Gastrocnemius medialis (tissue), 4 donors: Measurements from ENCODE around the gene ZFYVE27. TPM values are rescaled to one million over a fixed set of nuclear protein-coding genes. Genes with fewer than 3 reads are reported as not detected.

Experiments used
- ATAC-seq, 2 donors: fragments of 150-250 bp; one replicate each; pipeline ENCODE4 v1.9.1; 2016
- DNase-seq, 2 donors: peaks; one replicate each; pipeline ENCODE4 v3.0.0-alpha.2; 2019
- H3K27ac ChIP-seq, 4 donors: fragments of 200-600 bp; sonication (generic); 1 replicate in 1 of 4; 2 replicates in 3 of 4; pipeline ENCODE4 v1.5.1; 2016 to 2018; ENCODE audit warnings: mild to moderate bottlenecking in 2 of 4, moderate library complexity in 1 of 4
- H3K27me3 ChIP-seq, 3 donors: fragments of 200-600 bp; sonication (generic) in 2 of 3; 1 replicate in 1 of 3; 2 replicates in 2 of 3; pipeline versions ENCODE4 v1.5.1 to v1.6.0; 2016 to 2019; ENCODE audit warnings: mild to moderate bottlenecking in 1 of 3, moderate library complexity in 1 of 3
- H3K36me3 ChIP-seq, 2 donors: fragments of 200-600 bp; sonication (generic) in 1 of 2; one replicate each; pipeline ENCODE4 v1.5.1; 2017 to 2018
- H3K4me1 ChIP-seq, 2 donors: fragments of 200-600 bp; sonication (generic) in 1 of 2; one replicate each; pipeline ENCODE4 v1.5.1; 2016 to 2017; ENCODE audit warnings: mild to moderate bottlenecking in 2 of 2
- H3K4me3 ChIP-seq, 4 donors: fragments of 200-600 bp; sonication (generic) in 3 of 4; 1 replicate in 1 of 4; 2 replicates in 3 of 4; pipeline ENCODE4 v1.5.1; 2016 to 2019; ENCODE audit warnings: mild to moderate bottlenecking in 2 of 4
- H3K9me3 ChIP-seq, 3 donors: fragments of 200-600 bp; sonication (generic) in 2 of 3; 1 replicate in 1 of 3; 2 replicates in 2 of 3; pipeline ENCODE4 v1.5.1; 2016 to 2019
- POLR2A ChIP-seq, 2 donors: fragments of 450-650 bp; IDR thresholded peaks; one replicate each; pipeline ENCODE4 v1.6.1; 2017; ENCODE audit warnings: antibody characterized with exemption in 2 of 2, mild to moderate bottlenecking in 2 of 2, moderate library complexity in 2 of 2
- in situ Hi-C, 4 donors: fragments of 200-750 bp; cut with MboI; loops; one replicate each; pipeline versions ENCODE4 v1.15.0 to v1.8.0; 2017; ENCODE audit warnings: low sequenced_read_pairs in 4 of 4
- intact Hi-C: fragments of 100-400 bp; cut with DNase I; formaldehyde crosslinking; loops from one replicate; pipeline ENCODE4 v1.15.1; 2023; ENCODE audit warnings: low total_unique reads
- total RNA-seq, 4 donors: library from RNA; depleted of rRNA; stranded (reverse); fragments of >200 nt; gene quantifications; one replicate each; pipeline versions ENCODE4 v1.1.0 to v1.2.3, GENCODE V29; 2016
- TF ChIP-seq, protein P1 (sequence below), 5 experiments: fragments of 450-650 bp in 3 of 5; fragments of 200-600 bp in 2 of 5; sonication (generic) in 2 of 5; IDR thresholded peaks in 4 of 5; conservative IDR thresholded peaks in 1 of 5; 1 replicate in 4 of 5; 2 replicates in 1 of 5; pipeline ENCODE4 v1.5.1; 2016 to 2019; ENCODE audit warnings: antibody characterized with exemption in 5 of 5, mild to moderate bottlenecking in 3 of 5, moderate library complexity in 3 of 5

Gene ZFYVE27
- total RNA-seq, 4 donors from 2014 or later, result 7.6 to 14.9 (median 11.6) TPM

DNA sequence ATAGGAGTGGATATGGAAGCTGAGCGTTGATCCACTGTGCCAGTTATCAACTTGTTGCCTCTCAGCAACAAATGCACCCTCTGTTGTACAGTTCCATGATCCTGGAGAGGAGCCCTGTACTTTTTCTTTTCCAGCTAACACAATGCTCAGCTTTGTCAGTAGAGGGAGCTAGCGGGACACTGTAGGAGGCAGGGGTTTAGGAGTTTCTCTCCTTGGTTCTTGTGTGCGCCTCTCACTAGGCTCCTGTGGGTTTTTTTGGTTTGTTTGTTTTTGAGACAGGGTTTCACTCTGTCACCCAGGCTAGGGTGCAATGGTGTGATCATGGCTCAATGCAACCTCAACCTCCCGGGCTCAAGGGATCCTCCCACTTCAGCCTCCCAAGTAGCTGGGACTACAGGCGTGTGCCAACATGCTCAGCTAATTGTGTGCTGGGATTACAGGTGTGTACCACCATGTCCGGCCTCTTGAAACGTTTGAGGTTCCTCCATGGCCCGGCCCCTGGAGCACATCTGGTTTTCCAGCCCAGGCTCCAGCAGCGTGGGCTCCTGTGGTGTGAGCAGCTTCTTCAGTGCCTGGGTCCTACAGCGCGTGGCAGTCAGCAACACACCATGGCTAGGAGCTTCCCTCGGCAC is 35.4 kb upstream of the ZFYVE27 start:
- H3K4me1 ChIP-seq, result no peaks in the 10 kb centered on the region
- no peak for TF ChIP-seq POLR2A (IDR thresholded peaks at IDR 0.05)
- TF ChIP-seq, protein P1, sequence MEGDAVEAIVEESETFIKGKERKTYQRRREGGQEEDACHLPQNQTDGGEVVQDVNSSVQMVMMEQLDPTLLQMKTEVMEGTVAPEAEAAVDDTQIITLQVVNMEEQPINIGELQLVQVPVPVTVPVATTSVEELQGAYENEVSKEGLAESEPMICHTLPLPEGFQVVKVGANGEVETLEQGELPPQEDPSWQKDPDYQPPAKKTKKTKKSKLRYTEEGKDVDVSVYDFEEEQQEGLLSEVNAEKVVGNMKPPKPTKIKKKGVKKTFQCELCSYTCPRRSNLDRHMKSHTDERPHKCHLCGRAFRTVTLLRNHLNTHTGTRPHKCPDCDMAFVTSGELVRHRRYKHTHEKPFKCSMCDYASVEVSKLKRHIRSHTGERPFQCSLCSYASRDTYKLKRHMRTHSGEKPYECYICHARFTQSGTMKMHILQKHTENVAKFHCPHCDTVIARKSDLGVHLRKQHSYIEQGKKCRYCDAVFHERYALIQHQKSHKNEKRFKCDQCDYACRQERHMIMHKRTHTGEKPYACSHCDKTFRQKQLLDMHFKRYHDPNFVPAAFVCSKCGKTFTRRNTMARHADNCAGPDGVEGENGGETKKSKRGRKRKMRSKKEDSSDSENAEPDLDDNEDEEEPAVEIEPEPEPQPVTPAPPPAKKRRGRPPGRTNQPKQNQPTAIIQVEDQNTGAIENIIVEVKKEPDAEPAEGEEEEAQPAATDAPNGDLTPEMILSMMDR (IDR thresholded peaks at IDR 0.05 in 4 of 5, conservative IDR thresholded peaks at IDR 0.05 in 1 of 5), result peak; percentile 41 to 81 (median 71)
- intact Hi-C loops (loop anchor here (1.0 kb wide), 1 partner anchor 30 kb away; no protein-coding TSS in a partner anchor), in situ Hi-C loops (no loop called here)
- H3K4me3 ChIP-seq, result no peak overlapping the region
- H3K27ac ChIP-seq, result no peak overlapping the region
- ATAC-seq (peak; percentile 81 to 97), DNase-seq (peak in 1 of 2 donors; percentile 29)
- no peaks in the 10 kb centered on the region for H3K36me3 ChIP-seq
- H3K27me3 ChIP-seq, result no peaks in the 10 kb centered on the region
- H3K9me3 ChIP-seq, result no peaks in the 10 kb centered on the region

DNA sequence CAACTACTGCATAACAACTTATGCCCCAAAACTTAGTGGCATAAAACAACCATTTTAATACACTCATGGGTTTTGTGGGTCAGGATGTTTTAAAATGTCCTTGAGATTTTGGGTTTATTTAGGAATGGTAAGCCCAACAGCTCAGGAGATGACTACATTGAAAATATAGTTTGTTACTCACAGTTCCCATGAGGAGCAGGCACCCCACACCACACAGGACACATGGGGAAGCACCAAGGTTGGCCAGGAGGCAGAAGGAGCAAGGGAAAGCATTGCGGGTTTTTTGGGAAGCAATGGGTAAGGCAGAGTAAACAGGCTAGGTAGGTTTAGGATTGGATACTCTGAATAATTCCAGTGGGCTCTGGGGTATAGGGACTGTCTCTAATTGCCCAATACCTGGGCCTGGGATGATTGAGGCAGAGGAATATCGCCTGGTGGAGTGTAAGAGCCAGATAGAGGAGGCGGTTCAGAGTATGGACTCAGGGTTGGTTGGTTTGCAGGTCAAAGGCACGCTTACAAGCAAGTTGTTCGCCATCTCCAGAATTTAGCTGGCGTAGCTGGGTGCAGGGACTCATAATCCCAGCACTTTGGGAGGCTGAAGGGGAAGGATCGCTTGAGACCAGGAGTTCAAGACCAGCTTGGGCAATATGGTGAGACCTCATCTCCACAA is 33.4 kb upstream of the ZFYVE27 start:
- Histone ChIP-seq H3K4me1 (no peaks in the 10 kb centered on the region), H3K36me3 (no peaks in the 10 kb centered on the region), H3K9me3 (no peaks in the 10 kb centered on the region), H3K27ac (no peak overlapping the region), H3K4me3 (no peak overlapping the region), H3K27me3 (no peaks in the 10 kb centered on the region)
- in situ Hi-C loops (no loop called here), intact Hi-C loops (no loop called here)
- no peak for DNase-seq
- no peak for ATAC-seq
- TF ChIP-seq, protein P1 (IDR thresholded peaks at IDR 0.05 in 4 of 5, conservative IDR thresholded peaks at IDR 0.05 in 1 of 5), result no peak
- TF ChIP-seq POLR2A (IDR thresholded peaks at IDR 0.05), result no peak

DNA sequence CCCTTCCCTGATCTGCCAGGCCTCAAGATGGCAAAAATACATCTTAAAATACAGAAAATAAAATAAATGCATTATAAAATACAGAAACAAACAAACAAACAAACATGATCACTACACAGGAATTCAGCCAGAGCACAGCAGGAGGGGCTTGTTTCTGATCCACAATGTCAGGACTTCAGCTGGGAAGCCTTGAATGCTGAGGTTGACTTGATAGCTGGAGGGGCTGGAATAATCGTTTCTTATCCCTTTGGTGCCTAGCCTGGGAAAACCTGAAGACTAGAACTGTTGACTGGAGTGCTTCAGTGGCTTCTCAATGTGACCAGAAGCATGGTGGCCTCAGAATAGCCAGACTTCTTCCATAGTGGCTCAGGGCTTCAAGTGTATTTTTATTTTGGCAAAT is 32.6 kb upstream of the ZFYVE27 start:
- no peak for TF ChIP-seq POLR2A (IDR thresholded peaks at IDR 0.05)
- TF ChIP-seq, protein P1 (IDR thresholded peaks at IDR 0.05 in 4 of 5, conservative IDR thresholded peaks at IDR 0.05 in 1 of 5), result no peak
- intact Hi-C loops (no loop called here), in situ Hi-C loops (no loop called here)
- ATAC-seq (no peak), DNase-seq (no peak)
- Histone ChIP-seq H3K27me3 (no peaks in the 10 kb centered on the region), H3K36me3 (no peaks in the 10 kb centered on the region), H3K4me1 (no peaks in the 10 kb centered on the region), H3K9me3 (no peaks in the 10 kb centered on the region), H3K4me3 (no peak overlapping the region), H3K27ac (no peak overlapping the region)

DNA sequence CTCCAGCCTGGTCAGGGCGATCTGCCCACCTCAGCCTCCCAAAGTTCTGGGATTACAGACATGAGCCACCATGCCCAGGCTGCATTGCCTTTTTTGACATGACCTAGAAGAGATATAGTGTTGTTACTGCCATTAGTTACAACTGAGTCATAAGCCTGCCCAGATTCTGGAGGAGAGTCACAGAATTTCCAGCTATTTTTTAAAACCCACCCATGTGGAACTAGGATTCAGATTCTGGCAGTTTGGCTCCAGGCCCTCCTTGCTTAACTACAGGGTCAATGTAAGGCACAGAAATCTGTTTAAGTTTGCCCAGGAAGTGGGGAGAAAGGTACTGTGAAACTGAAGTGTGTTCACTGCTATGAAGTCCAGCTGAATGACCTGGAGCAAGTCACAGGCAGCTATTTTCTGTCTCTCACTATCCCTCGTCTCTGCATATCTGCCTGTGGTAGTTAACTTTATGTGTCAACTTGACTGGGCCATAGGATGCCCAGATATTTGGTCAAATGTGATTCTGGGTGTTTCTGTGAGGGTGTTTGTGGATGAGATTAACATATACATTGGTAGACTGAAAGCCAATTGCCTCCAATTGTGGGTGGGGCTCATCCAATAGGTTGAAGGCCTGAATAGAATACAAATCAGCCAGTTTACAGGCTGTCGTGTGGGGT is 31.8 kb upstream of the ZFYVE27 start:
- ATAC-seq (no peak), DNase-seq (no peak)
- H3K36me3 ChIP-seq, result no peaks in the 10 kb centered on the region
- in situ Hi-C loops (no loop called here), intact Hi-C loops (no loop called here)
- no peaks in the 10 kb centered on the region for H3K27me3 ChIP-seq
- no peak overlapping the region for H3K27ac ChIP-seq
- H3K4me1 ChIP-seq, result no peaks in the 10 kb centered on the region
- H3K4me3 ChIP-seq, result no peak overlapping the region
- TF ChIP-seq POLR2A (IDR thresholded peaks at IDR 0.05), result no peak
- TF ChIP-seq, protein P1 (IDR thresholded peaks at IDR 0.05 in 4 of 5, conservative IDR thresholded peaks at IDR 0.05 in 1 of 5), result no peak
- no peaks in the 10 kb centered on the region for H3K9me3 ChIP-seq
